ENCODE data around the gene RAB9A. TPM values are rescaled to one million over a fixed set of nuclear protein-coding genes. Genes with fewer than 3 reads are reported as not detected.

Gene RAB9A
- total RNA-seq, 6 experiments from 2014 or later = 9.9 to 20.8 (median 12.7) TPM

GRCh38 chrX:13742397-13743176 lies 53.7 kb downstream of the RAB9A start:
- Histone ChIP-seq H3K36me3 (peaks cover 0 to 39% (median 0%) of the 10 kb centered on the region in 4 donors), H3K27me3 (no peaks in the 10 kb centered on the region), H3K9me3 (no peaks in the 10 kb centered on the region), H3K4me1 (no peaks in the 10 kb centered on the region), H3K4me3 (no peak overlapping the region), H3K27ac (peak overlapping the region; percentile 22 to 61 (median 41))
- 44% methylated on average over 11 of the region's 13 CpGs for WGBS (ENCODE audit: insufficient coverage, low coverage, low lambda C conversion rate, missing lambda C conversion rate)
- intact Hi-C loops (cut with DNase I) = no loop called here
- ATAC-seq (peak; percentile 72 to 93 (median 85)), DNase-seq (no peak)
- no peak for TF ChIP-seq POLR2A (IDR thresholded peaks at IDR 0.05)
- no peak for TF ChIP-seq CTCF (IDR thresholded peaks at IDR 0.05)

- no peak overlapping the region for H3K27ac ChIP-seq
- H3K4me1 ChIP-seq = no peaks in the 10 kb centered on the region
- no peak for DNase-seq
- H3K9me3 ChIP-seq = no peaks in the 10 kb centered on the region
- intact Hi-C loops (cut with DNase I) = no loop called here
- H3K36me3 ChIP-seq = peaks cover 0 to 37% (median under 1%) of the 10 kb centered on the region in 4 donors
- H3K4me3 ChIP-seq = no peak overlapping the region
- WGBS (ENCODE audit: insufficient coverage, low coverage, low lambda C conversion rate, missing lambda C conversion rate) = 28% methylated on average over 2 of the region's 2 CpGs
- TF ChIP-seq POLR2A (IDR thresholded peaks at IDR 0.05) = no peak
- TF ChIP-seq CTCF (IDR thresholded peaks at IDR 0.05) = peak; percentile 30 to 52 (median 44)
- H3K27me3 ChIP-seq = no peaks in the 10 kb centered on the region
- ATAC-seq = peak; percentile 45 to 74 (median 66)
These were observed 58.9 kb downstream of the RAB9A start for GRCh38 chrX:13747836-13748235.

GRCh38 chrX:13748486-13748885 lies 59.6 kb downstream of the RAB9A start:
- DNase-seq (no peak), ATAC-seq (no peak)
- 75% methylated on average over 2 of the region's 3 CpGs for WGBS (ENCODE audit: insufficient coverage, low coverage, low lambda C conversion rate, missing lambda C conversion rate)
- intact Hi-C loops (cut with DNase I) = no loop called here
- H3K36me3 ChIP-seq = peaks cover 0 to 43% (median under 1%) of the 10 kb centered on the region in 4 donors
- TF ChIP-seq POLR2A (IDR thresholded peaks at IDR 0.05) = no peak
- TF ChIP-seq CTCF (IDR thresholded peaks at IDR 0.05) = no peak
- H3K27me3 ChIP-seq = no peaks in the 10 kb centered on the region
- no peak overlapping the region for H3K27ac ChIP-seq
- H3K4me1 ChIP-seq = no peaks in the 10 kb centered on the region
- H3K9me3 ChIP-seq = no peaks in the 10 kb centered on the region
- no peak overlapping the region for H3K4me3 ChIP-seq

GRCh38 chrX:13750204-13750603 lies 61.3 kb downstream of the RAB9A start:
- intact Hi-C loops (cut with DNase I) = loop anchor here in 1 of 2 donors (5.0 kb wide), 1 partner anchor 282 kb away; no protein-coding TSS in a partner anchor

More at GRCh38 chrX:13750204-13750603, 61.3 kb downstream of the RAB9A start:
- DNase-seq (no peak), ATAC-seq (peak; percentile 64 to 74 (median 66))
- Histone ChIP-seq H3K27me3 (no peaks in the 10 kb centered on the region), H3K27ac (no peak overlapping the region), H3K4me3 (no peak overlapping the region), H3K36me3 (peaks cover 0 to 30% (median under 1%) of the 10 kb centered on the region in 4 donors), H3K4me1 (no peaks in the 10 kb centered on the region), H3K9me3 (no peaks in the 10 kb centered on the region)
- no peak for TF ChIP-seq POLR2A (IDR thresholded peaks at IDR 0.05)
- peak; percentile 52 to 72 (median 65) for TF ChIP-seq CTCF (IDR thresholded peaks at IDR 0.05)

Measured in right lobe of liver (tissue), 6 donors.